GM12873 (cell line): ENCODE measurements around the gene ZNF207.

Experiments
- TF ChIP-seq, protein P1 (sequence below): IDR thresholded peaks from 2 replicates; pipeline ENCODE4 v1.5.1; 2012; ENCODE audit warnings: low read depth, mild to moderate bottlenecking, moderate library complexity, low read length, control low read depth; ENCODE audit not compliant: insufficient read depth; ENCODE audit errors: missing control alignments

The ZNF207 gene

DNA sequence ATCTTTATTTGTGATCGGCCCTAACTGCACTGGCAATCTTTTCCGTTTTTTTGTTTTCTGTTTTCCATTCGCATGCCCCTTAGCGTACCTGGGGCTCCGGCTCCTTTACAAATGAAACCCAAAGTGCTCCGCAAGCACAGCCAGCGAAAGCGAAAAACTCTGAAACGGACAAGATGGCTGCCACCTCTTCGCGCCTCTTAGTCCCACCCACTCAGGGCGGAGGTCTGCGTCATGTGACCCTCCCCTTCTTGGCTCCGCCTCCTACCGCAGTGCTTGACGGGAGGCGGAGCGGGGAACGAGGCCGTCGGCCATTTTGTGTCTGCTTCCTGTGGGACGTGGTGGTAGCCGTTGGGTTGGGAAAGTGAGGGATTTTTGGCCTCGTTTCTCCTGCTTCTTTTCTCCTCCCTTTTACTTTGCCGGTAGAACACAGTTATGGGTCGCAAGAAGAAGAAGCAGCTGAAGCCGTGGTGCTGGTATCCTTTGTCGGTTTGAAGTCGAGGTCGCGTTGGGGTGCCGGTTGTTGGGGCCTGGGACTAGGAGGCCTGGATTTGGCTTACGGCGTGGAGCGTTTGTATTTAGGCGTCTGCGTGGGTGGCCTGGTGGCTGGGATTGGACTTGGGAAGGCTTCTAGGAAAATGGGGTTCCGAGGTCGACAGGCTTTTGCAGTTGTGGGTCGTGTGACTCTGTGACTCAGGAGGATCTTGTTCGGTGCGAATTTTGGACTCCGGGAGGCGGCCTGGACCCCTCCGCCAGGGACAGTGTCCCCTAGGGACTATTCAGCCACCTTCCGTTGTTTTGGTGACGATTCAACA is at the start of gene ZNF207:
TSS of gene ZNF207 (plus strand) at position 304 of the 812 bp plus-strand sequence. CDS start at position 433, 129 bp downstream.
- TF ChIP-seq, protein P1, sequence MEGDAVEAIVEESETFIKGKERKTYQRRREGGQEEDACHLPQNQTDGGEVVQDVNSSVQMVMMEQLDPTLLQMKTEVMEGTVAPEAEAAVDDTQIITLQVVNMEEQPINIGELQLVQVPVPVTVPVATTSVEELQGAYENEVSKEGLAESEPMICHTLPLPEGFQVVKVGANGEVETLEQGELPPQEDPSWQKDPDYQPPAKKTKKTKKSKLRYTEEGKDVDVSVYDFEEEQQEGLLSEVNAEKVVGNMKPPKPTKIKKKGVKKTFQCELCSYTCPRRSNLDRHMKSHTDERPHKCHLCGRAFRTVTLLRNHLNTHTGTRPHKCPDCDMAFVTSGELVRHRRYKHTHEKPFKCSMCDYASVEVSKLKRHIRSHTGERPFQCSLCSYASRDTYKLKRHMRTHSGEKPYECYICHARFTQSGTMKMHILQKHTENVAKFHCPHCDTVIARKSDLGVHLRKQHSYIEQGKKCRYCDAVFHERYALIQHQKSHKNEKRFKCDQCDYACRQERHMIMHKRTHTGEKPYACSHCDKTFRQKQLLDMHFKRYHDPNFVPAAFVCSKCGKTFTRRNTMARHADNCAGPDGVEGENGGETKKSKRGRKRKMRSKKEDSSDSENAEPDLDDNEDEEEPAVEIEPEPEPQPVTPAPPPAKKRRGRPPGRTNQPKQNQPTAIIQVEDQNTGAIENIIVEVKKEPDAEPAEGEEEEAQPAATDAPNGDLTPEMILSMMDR: no peak

DNA sequence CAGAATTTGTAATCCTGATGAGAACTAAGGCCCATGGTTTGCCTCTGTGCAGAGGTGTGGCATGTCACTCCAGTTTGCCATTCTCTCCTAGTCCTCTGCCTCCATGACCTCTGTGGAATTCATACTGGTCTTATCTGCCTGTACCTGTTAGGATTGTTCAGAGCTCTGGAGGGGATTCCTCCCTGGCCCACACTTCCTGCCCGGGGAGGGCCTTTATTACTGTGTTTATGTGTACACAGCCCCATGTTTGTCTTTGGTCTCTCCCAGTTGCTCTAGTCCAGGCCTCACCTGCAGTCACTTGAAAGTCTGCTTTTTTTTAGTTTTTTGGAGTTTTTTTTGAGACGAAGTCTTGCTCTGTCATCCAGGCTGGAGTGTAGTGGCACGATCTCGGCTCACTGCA is 47.9 kb upstream of the ZNF207 start:
- TF ChIP-seq, protein P1: no peak

DNA sequence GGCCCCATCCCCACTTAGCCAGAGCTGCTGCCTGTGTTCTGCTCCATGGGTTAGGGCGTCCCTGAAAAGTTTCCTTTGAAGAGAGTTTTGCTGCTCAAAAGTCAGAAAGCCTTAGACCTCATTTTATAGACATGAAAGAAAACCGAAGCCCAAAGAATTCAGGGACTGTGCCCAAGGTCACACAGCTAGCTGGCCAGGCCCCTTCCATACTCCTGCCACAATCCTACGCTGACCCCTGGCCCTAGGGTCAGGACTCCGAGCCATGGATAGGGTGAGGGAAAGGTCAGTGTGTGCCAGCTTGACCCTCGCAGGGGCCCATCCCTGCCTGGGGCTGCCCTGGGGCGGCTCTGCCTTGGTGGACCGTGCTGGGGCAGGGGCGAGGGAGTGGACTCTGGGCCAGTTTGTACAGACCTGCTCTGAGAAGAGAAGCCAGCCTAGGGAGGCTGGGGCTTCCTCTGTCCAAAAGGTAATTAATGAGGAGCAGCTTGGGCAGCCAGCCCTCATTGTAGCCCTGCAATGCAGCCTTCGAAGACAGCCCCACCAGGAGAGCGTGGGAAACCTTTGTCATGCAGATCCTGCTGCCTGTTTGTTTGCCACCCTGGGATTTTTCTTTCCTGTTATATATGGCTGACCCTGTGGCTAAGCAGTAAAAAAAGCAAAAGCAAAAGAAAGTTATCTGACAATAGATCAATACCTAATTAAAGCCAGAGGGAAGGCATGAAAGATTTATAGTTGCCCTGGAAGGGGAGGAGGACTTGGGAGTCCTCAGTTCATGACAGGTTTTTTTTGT is 46.9 kb upstream of the ZNF207 start:
- TF ChIP-seq, protein P1: no peak

DNA sequence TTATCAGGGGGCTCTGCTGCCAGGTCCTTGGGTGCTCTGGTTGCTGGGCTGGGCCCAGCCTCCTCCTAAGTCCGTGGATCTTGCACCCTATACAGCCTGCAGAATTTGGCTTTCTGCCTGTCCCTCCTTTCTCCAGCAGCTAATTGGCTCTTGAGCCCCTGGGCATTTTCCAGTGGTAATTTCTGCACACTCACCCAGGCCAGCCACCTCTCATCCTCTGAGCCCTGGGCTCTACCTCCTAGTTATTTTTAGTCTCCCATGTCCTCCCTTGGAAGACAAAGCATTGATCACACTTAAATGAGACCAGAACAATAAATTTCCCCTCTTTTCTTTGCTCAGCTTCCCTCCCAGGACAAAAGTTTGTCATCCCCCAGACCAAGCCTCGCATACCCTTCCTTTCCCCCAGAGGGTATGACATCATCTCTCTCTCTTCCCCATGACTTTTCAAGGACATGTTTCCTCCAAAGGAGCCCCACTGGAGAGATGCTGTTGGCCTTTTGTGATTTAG is 46.1 kb upstream of the ZNF207 start:
- TF ChIP-seq, protein P1: no peak

DNA sequence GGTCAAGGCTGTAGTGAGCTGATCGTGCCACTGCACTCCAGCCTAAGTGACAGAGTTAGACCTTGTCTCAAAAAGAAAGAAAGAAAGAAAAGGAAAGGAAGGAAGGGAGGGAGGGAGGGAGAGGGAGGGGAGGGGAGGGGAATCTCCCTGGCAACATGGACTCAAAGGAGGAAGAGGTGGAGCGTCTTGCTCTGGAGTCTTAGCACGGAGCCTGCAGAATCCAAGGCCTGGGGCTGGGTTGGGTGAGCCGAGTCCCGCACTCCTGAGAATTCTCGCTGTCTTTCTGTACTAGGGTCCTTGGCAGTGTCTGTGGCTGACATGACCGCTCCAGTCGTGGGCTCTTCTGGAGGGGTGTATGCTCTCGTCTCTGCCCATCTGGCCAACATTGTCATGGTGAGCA is 44.9 kb upstream of the ZNF207 start:
- TF ChIP-seq, protein P1: no peak

DNA sequence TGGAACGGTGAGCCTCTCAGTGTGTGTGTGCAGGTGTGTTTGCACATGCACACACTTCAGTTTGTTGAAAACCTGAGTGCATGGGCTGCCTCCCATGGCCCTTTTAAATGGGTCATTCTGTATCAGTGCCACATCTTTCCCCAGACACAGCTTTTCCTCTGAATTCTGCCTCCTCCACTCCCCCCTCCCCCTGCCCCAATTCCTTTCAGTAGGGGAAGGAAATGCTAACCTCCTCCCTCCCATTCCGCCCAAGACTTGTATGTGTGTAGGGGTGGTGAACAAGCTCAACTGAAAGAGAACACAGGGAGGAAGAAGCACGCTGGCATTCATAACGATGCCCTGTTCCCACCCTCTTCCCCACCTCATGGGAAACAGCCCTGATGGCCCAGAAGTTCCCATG is 42.3 kb upstream of the ZNF207 start:
- TF ChIP-seq, protein P1: no peak

DNA sequence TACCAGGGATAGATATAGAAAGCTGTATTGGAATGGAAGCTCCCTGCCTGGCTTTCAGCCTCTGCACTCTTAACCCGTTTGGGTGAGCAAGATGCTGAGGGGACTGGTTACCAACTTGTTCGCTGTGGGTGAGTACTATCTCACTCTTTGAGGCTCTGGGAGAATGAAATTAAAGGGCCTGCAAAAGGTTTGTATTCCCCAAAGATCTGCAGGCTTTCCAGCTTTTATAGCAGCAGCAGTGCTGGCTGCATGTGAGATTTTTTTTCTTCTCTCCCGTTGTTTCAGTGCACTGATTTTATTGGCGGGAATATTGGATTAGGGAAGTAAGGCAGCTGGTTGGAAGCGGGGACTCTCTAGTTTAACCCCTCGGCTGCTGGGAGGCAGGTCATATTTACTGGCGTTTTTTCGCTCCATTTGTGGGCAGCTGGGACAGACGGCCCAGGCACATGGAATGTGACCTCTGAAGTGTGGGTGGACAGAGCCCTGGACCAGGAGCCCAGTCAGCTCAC is 38.9 kb upstream of the ZNF207 start:
- TF ChIP-seq, protein P1: no peak
